Heart left ventricle (tissue), 13 donors: ENCODE data around the gene UBE3B.

ENCODE experiments used
- CTCF ChIP-seq, 12 donors: fragments of 200-600 bp; sonication (generic) in 4 of 12; IDR thresholded peaks; one replicate each; pipeline versions ENCODE4 v1.5.0 to v1.8.0; 2018 to 2022; ENCODE audit warnings: antibody characterized with exemption in 12 of 12, mild to moderate bottlenecking in 5 of 12
- POLR2A ChIP-seq, 2 donors: fragments of 450-650 bp; IDR thresholded peaks; one replicate each; pipeline ENCODE4 v1.6.1; 2017; ENCODE audit warnings: antibody characterized with exemption in 2 of 2, mild to moderate bottlenecking in 2 of 2, moderate library complexity in 2 of 2
- donor health status: ischemic (EF 13 %, LVEDD 7.1; RV severe dilation, severe dysfunction).
- donor health status: DM: no; HTN: yes; CAD: no.
- donor health status: DM: no; HTN: no; CAD: no.
- donor health status: ischemic (EF 25% LVEDD 6.9; RV normal size, moderate dysfunction).
- donor health status: ischemic (EF 25% LVEDD 5.7; RV mildly dilated, moderate dysfunction).
- donor health status: ischemic (EF 35%, LVEDD 5.7; RV mildly dilated, moderate dysfunction).
- donor health status: nonischemic (EF 11% LVEDD 7.7; RV severe dilation, severe dysfunction).
- donor health status: DM: yes; HTN: yes; CAD: no.
- donor health status: PGD.
- donor health status: ischemic (EF 29% LVEDD 5.4; RV normal size, mild dysfunction).
- donor health status: nonischemic (EF 23%, LVEDD 6.1; RV moderate dilation, normal function).

- no peak for TF ChIP-seq CTCF (IDR thresholded peaks at IDR 0.05)
- TF ChIP-seq POLR2A (IDR thresholded peaks at IDR 0.05), result no peak
Observed at GRCh38 chr12:109436188-109436560, 41.3 kb upstream of the UBE3B start.
